SHP77 (cell line): ENCODE results near the gene ETS1.

ENCODE experiments used
- DNase-seq, 2 experiments: peaks; one replicate each; lab custom pipeline; 2025; lab: John Stamatoyannopoulos, UW

The ETS1 gene

GRCh38 chr11:128518493-128519207, 68.7 kb downstream of the ETS1 start:
- no peak for DNase-seq

GRCh38 chr11:128517451-128518230, 69.7 kb downstream of the ETS1 start:
- no peak for DNase-seq

GRCh38 chr11:128516886-128517285, 70.5 kb downstream of the ETS1 start:
- DNase-seq: no peak

GRCh38 chr11:128515826-128516778, 71.3 kb downstream of the ETS1 start:
- no peak for DNase-seq

GRCh38 chr11:128515086-128515485, 72.3 kb downstream of the ETS1 start:
- no peak for DNase-seq

GRCh38 chr11:128513915-128514681, 73.3 kb downstream of the ETS1 start:
- DNase-seq: no peak

GRCh38 chr11:128512474-128512996, 74.8 kb downstream of the ETS1 start:
- no peak for DNase-seq

GRCh38 chr11:128511712-128512111, 75.6 kb downstream of the ETS1 start:
- no peak for DNase-seq

- no peak for DNase-seq
Measured at GRCh38 chr11:128509621-128510389, 77.6 kb downstream of the ETS1 start.

- DNase-seq: peak in 1 of 2 experiments; percentile 49
Measured at GRCh38 chr11:128508770-128509510, 78.4 kb downstream of the ETS1 start.

GRCh38 chr11:128507936-128508335, 79.4 kb downstream of the ETS1 start:
- no peak for DNase-seq

GRCh38 chr11:128506999-128507611, 80.3 kb downstream of the ETS1 start:
- DNase-seq: peak; percentile 72 to 83

- no peak for DNase-seq
Measured at GRCh38 chr11:128506356-128506755, 81.0 kb downstream of the ETS1 start.

GRCh38 chr11:128505449-128506065, 81.8 kb downstream of the ETS1 start:
- DNase-seq: no peak

- no peak for DNase-seq
Measured at GRCh38 chr11:128504486-128504885, 82.9 kb downstream of the ETS1 start.

- no peak for DNase-seq
Measured at GRCh38 chr11:128503245-128503991, 83.9 kb downstream of the ETS1 start.

GRCh38 chr11:128502726-128503125, 84.6 kb downstream of the ETS1 start:
- no peak for DNase-seq
